HG03571 (cell line): ENCODE data around the gene NTN3.
A peak's percentile ranks its signal among the peaks of the same experiment; 100 is the strongest.

Experiments used
- ATAC-seq: cut with Tn5 transposase; IDR thresholded peaks from one replicate; pipeline ENCODE4 v1.9.1; 2021; ENCODE audit not compliant: unreplicated experiment

The NTN3 gene

DNA sequence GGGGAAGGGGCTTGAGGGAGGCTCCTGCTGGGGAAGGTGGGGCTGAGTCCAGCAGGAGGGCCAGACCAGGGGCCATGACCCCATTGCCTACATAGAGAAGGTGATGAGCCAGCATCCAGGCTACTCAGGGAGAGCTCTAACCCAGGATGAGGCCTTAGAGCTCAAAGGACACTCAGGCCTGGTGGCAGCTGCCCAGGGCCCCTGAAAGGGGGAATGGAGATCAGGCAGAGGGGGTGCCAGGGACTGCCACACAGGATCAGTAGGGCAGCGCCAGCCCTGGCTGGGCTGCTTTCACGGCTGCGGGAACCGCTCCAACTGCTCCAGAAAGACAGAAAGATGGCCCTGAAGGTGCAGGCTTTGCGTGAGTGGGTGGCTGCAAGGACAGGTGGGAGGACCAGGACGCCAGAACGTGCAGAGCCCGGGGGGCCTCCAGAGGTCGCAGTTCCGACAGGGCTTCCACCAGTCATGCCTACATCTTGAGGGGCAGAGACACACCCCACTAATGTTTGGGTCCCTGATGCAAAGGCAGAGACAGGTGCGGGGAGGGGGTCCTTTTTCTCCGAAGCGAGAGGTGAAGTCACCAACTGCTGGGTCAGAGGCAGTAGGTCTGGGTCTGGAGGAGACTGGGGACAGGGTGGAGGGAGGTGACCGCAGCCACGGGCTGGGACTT lies 41.8 kb downstream of the NTN3 start:
- no peak for ATAC-seq

DNA sequence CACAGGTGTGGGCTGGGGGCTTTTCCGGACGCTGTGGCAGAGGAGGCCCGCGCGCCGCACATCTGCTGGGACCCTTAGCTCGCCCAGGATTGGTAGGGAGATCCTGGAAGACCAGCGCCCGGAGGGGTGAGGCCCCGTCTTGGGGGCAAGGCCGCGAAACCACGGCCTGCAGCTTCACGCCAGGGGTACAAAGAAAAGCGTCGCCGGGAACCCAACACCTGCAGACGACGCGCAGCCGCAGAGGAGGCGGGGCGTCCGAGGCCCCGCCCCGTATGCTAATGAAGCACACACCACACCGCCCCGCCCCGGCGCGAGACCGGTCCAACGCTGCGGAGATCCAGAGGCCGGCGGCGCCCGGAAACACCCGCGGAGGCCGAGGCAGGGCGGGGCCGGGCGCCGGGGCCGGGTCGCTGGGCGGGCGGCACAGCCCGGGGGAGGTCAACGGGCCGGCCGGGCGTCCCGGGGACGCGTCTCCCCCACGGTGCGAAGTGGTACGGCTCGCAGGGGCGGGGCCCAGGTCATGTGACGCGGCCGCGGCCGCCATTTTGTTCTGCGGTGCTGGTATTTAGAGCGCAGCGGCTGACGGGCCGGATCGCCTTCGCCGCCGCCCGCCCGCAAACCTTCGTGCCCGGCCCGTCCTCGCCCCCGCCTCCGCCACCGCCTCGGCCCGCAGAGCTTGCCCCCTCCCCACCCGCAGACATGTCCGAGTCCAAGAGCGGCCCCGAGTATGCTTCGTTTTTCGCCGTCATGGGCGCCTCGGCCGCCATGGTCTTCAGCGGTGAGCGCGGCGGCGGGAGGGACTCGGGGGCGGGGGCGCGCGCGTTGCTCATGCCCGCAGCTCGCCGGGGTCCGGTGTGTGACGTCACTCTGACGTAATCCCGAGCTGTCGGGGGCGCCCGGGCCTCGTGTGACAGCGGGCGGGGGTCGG lies 42.6 kb downstream of the NTN3 start, which contains the start of gene ATP6V0C:
TSS of gene ATP6V0C (plus strand) at position 548 of the 928 bp plus-strand sequence. CDS start at position 700, 152 bp downstream.
- ATAC-seq, result peak; percentile 65

DNA sequence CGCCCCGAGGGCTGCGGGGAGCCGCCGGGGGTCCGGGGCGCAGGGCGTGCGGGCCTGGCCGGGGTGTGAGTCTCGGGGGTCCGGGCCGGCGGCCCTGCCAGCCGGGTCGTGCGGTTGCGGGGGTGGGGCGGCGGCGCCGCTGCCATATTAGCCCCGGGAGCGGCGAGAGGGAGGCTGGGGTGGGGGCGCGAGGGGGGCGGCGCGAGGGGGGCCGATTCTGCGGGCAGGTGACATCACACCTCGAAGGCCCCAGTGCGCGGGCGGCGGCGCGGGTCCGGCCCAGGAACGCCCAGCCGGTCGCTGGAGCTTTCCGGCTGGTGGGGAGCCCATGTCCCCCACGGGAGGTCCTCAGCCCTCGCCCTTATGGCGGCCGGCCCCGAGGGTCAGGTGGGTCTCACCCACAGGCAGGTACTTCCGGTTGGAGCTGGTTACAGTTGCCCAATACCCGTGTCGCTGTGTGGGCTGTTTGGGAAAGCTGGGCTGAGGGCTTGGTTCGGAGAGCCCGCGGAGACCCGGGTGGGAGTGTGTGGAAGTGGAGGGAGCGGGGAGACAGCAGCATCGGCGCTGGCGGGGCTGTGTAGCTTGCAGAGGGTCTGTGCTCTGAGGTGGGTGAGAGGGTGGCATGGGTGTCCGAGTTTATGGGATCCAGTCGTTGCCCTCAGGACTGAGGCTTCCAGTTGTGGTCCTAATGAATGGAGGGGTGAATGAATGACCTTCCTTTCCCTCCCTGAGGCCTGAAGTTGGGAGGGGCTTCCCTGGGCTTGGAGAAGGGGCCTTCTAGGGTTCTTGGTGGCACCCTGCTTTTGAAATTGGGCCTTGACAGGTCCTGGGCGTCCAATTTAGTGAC lies 43.5 kb downstream of the NTN3 start:
- ATAC-seq, result no peak

DNA sequence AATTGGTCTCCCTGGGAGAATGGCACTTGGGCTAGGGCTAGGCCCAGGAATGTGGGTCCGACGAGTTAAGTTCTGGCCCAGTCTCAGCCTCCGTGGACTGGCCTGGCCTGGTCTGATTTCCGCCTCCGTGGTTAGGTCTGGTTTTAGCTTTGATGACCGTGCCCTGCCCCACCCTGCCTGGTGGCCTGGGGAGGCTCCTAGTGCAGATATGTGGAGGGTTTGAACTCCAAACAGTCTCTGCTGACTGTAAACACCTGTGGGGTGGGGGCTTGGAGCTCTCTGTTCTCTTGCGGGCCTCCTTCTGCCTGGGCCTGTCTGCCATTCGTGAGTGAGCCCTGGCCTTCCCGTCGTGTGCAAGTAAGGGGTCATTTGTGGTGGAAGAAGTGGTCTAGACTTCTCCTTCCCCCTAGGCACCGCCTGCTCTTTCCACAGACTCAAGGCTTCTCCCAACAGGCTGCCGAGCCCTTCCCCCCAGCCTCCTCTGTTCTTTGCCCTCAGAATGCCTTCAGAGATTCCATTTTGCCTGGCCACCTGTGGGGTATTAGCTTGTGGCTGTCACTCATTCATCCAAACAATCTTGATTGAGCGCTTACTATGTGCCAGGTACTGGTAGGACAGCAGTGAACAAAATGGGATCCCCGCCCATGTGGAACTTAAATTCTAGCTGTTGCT lies 44.2 kb downstream of the NTN3 start:
- ATAC-seq, result no peak

DNA sequence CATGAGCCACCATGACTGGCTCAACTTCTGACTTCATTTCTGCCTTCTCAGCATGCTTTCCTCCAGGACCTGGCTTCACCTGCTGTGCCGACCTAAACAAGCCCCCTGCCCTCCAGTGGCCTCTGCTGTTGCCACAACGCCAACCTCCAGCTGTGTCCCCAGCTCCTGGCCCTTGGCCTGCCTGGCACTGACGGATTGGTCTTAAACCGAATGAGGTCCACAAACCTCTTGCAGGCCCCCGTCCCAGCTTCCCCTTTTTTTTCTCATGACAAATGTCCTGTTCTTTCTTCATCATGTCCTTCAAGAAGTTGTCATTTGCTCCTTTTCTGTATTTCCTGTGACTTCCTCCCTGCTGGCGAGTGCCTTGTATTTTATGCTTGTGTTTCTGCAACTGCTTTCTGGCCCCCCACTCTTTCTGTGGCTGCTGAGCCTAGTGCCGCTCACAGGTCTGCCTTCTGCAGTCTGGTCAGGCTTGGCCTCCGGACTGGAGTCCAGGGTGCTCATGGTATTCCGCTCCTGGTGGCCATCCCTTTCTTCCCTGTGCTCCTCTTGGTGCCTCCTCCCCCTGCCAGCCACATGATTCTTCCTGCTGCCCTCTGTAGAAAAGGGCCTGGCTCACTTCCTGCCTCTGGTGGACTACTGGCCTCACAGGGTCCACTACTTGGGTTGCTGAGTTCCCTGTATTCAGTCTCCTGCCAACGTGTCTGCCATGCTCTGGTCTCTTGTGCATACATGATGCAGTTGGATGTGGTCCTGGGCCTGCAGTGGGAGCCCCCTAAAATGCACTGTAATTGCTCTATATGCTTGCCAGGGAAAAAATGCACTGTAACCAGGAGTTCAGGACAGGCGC lies 45.5 kb downstream of the NTN3 start:
- no peak for ATAC-seq

DNA sequence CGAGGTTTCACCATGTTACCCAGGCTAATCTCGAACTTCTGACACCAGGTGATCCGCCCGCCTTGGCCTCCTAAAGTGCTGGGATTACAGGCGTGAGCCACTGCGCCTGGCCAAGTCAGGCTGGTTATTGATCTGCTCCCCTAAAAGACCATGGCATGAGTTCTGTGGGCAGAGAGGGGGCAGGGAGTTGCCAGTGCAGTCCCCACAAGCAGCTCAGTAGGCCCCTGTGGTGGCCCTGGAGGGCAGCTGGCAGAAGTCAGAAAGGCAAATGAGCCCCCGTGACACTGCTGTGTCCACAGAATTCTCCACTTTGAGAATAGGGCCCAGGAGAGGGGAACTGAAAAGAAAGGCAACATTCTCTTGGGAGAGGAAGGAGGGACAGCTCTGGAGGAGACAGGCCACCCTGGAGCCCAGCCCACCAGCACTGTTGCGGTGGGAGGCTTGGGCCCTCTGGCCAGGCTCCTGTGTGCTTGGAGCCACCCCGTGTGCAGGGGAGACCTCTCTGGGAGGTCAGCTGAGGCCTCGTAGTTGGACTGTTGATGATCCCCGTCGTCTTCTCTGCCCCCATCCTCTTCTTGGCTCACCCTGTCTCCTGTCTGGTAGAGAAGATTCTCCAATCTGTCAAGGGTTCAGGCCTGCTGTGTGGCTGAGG lies 47.0 kb downstream of the NTN3 start:
- ATAC-seq, result no peak

DNA sequence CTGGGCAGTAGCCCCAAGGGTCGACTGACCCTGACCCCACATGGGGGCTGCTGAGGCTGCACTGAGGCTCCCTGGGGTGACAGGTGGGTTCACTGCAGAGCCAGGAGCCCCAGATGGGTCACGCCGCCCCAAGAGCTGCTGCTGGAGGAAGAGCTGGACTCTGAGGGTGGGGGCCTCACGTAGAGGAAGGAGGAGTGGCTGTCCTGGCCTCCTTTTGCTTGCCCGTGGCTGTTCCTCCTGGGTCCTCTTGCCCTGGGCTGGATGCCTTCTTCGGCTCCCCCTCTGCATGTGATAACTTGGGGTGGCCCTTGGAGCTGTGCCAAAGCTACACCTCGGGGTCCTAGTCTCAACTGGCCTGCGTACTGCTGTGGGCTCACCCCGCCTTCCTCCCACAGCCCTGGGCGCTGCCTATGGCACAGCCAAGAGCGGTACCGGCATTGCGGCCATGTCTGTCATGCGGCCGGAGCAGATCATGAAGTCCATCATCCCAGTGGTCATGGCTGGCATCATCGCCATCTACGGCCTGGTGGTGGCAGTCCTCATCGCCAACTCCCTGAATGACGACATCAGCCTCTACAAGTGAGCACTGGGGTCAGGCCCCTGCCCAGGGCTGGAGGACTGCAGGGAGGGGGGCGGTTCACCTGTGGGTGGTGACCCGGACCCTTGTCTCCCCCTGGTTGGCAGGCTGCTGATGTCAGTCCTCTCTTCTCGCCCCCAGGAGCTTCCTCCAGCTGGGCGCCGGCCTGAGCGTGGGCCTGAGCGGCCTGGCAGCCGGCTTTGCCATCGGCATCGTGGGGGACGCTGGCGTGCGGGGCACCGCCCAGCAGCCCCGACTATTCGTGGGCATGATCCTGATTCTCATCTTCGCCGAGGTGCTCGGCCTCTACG lies 48.0 kb downstream of the NTN3 start:
- no peak for ATAC-seq

DNA sequence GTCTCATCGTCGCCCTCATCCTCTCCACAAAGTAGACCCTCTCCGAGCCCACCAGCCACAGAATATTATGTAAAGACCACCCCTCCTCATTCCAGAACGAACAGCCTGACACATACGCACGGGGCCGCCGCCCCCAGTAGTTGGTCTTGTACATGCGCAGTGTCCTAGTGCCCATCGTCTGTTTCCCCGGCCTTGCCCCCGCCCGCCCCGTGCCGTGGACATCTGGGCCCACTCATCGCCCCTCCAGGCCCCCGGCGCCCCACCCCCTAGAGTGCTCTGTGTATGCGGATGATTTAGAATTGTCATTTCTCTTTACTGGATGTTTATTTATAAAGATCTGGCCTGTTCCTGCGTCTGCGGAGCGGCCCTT lies 48.6 kb downstream of the NTN3 start:
- no peak for ATAC-seq

DNA sequence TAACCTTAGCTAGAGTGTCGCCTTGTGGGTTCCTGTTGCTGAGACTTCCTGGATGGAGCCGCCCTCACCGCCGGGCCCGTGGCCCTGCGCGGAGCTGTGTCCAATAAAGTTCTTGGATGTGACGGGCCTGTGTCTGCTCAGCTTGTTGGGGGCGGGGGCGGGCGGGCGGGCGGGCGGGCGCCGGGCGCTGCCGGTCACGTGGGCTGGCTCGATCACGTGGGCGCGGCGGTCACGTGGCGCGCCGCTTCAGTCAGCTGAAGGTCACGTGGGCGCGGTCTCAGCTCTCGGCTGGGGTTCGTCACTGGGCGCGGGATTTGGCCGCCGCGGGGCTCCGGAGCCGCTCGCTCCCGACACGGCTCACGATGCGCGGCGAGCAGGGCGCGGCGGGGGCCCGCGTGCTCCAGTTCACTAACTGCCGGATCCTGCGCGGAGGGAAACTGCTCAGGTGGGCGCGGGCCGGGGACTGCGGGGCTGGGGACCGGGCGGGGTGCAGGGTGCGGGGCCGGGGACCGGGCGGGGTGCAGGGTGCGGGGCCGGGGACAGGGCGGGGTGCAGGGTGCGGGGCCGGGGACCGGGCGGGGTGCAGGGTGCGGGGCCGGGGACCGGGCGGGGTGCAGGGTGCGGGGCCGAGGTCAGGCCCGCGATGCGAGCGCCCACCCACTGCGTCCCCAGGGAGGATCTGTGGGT lies 49.1 kb downstream of the NTN3 start, which contains the start of gene AMDHD2:
TSS of gene AMDHD2 (plus strand) at position 275 of the 687 bp plus-strand sequence. CDS start at position 363, 88 bp downstream.
- no peak for ATAC-seq

DNA sequence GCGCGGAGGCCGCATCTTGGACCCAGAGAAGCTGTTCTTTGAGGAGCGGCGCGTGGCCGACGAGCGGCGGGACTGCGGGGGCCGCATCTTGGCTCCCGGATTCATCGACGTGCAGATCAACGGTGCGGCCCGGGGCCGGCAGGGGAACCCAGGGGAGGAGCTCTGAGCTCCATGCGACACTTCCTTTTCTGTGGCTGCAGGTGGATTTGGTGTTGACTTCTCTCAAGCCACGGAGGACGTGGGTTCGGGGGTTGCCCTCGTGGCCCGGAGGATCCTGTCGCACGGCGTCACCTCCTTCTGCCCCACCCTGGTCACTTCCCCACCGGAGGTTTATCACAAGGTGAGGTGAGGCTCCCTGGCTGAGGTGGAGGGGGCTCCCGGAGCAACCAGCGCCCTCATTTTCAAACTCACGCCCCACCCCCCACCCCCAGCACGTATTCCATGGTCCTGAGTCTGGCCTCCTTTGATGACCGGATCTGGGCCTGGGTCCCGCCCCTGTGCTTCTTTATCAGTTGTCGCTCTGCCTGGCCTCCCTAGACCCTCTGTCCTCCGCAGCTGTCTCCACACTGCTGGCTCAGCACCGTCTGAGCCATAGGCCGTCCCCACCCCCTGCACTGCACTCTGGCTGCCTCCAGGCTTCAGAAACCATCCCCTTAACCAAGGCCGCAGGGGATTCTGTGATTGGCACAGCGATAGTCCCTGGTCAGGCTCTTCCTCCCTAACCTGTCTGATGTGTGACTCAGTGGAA lies 49.9 kb downstream of the NTN3 start:
- no peak for ATAC-seq
